Coronary artery (tissue), 2 donors: ENCODE data around the gene HOXA11.

Source experiments
- DNase-seq: peaks from one replicate; pipeline ENCODE4 v3.0.0-alpha.2; 2017; ENCODE audit warnings: low spot score
- H3K27ac ChIP-seq, 2 donors: fragments of 200-600 bp; sonication (generic); one replicate each; pipeline ENCODE4 v1.5.1; 2016 to 2019
- H3K4me3 ChIP-seq: fragments of 200-600 bp; sonication (generic); 2 replicates; pipeline ENCODE4 v1.5.1; 2016; ENCODE audit warnings: mild to moderate bottlenecking, moderate library complexity
- CTCF ChIP-seq: fragments of 200-600 bp; sonication (generic); IDR thresholded peaks from one replicate; pipeline ENCODE4 v1.5.1; 2019; ENCODE audit warnings: antibody characterized with exemption

HOXA11 gene

GRCh38 chr7:27182861-27183681 is 2.0 kb downstream of the HOXA11 start:
- Histone ChIP-seq H3K4me3 (no peak overlapping the region), H3K27ac (no peak overlapping the region)
- DNase-seq: peak; percentile 65
- TF ChIP-seq CTCF: no peak

- no peak for TF ChIP-seq CTCF
- Histone ChIP-seq H3K4me3 (no peak overlapping the region), H3K27ac (no peak overlapping the region)
- DNase-seq: peak; percentile 21
Measured at GRCh38 chr7:27182285-27182841, 2.7 kb downstream of the HOXA11 start.

- TF ChIP-seq CTCF: no peak
- Histone ChIP-seq H3K27ac (no peak overlapping the region), H3K4me3 (no peak overlapping the region)
- DNase-seq: peak; percentile 60
Measured at GRCh38 chr7:27181795-27182275, 3.2 kb downstream of the HOXA11 start.

GRCh38 chr7:27180431-27181420 is 4.3 kb downstream of the HOXA11 start:
- Histone ChIP-seq H3K4me3 (no peak overlapping the region), H3K27ac (no peak overlapping the region)
- DNase-seq: no peak
- no peak for TF ChIP-seq CTCF

- Histone ChIP-seq H3K27ac (no peak overlapping the region), H3K4me3 (peak overlapping the region; percentile 45)
- TF ChIP-seq CTCF: peak; percentile 66
- DNase-seq: no peak
Measured at GRCh38 chr7:27179503-27180430, 5.3 kb downstream of the HOXA11 start.

- no peak for TF ChIP-seq CTCF
- DNase-seq: no peak
- no peak overlapping the region for H3K27ac ChIP-seq
- no peak overlapping the region for H3K4me3 ChIP-seq
Measured at GRCh38 chr7:27179030-27179429, 6.0 kb downstream of the HOXA11 start.
